Measurements from ENCODE around the gene UBE2I.
"Not testable (repeated sequence)": the region's sequence is repeated elsewhere in the genome, so short reads cannot be mapped to it uniquely, and the experiment has no call there.

UBE2I gene

GRCh38 chr16:1290063-1290501 lies 19.4 kb upstream of the UBE2I start:
- peak in 1 of 2 experiments; percentile 52 for DNase-seq (ENCODE audit: low read depth in 1 of 2, low spot score in 1 of 2)
- Histone ChIP-seq H3K27ac (replicated peaks) (no peak overlapping the region), H3K4me3 (replicated peaks; ENCODE audit: insufficient read depth, low read length) (no peak overlapping the region), H3K27me3 (ENCODE audit: insufficient read depth, poor library complexity, severe bottlenecking) (peaks cover 38% of the 10 kb centered on the region)
- TF ChIP-seq CTCF (IDR thresholded peaks at IDR 0.05; ENCODE audit: insufficient read depth, low read length) (no peak), SPI1 (IDR thresholded peaks at IDR 0.05; ENCODE audit: borderline replicate concordance, low read depth) (no peak), GABPA (IDR thresholded peaks at IDR 0.05; ENCODE audit: low read depth) (no peak), POLR2AphosphoS5 (IDR thresholded peaks at IDR 0.05; ENCODE audit: low read depth) (no peak)

- H3K4me3 ChIP-seq (replicated peaks; ENCODE audit: insufficient read depth, low read length) = no peak overlapping the region
- DNase-seq (ENCODE audit: low read depth in 1 of 2, low spot score in 1 of 2) = no peak
- H3K27me3 ChIP-seq (ENCODE audit: insufficient read depth, poor library complexity, severe bottlenecking) = peaks cover 34% of the 10 kb centered on the region
- TF ChIP-seq GABPA (IDR thresholded peaks at IDR 0.05; ENCODE audit: low read depth) (no peak), SPI1 (IDR thresholded peaks at IDR 0.05; ENCODE audit: borderline replicate concordance, low read depth) (no peak), POLR2AphosphoS5 (IDR thresholded peaks at IDR 0.05; ENCODE audit: low read depth) (no peak), REST (IDR thresholded peaks at IDR 0.05; ENCODE audit: insufficient replicate concordance, low read depth) (no peak), CTCF (IDR thresholded peaks at IDR 0.05; ENCODE audit: insufficient read depth, low read length) (no peak)
- H3K27ac ChIP-seq (replicated peaks) = no peak overlapping the region
These were observed 18.4 kb upstream of the UBE2I start for GRCh38 chr16:1290860-1291575.

DNA sequence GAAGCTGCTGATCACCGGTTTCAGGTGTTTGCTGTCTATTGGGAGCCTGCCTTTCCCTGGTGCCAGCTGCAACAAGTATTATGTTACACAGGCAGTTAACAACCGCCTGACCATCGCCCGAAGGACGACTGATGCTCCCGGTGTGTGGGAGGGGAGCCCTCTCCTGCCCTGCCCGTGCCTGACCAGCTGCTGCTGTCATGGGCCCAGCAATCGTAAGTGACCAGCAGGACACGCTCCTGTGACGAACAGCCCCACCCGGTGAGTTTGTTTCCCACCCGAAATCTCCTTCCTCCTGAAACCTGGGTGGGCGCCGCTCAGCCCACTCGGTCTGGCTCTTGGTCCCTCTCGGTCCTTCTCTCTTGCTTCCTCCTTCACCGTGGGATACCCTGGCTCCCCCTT lies 17.9 kb upstream of the UBE2I start:
- H3K27me3 ChIP-seq (ENCODE audit: insufficient read depth, poor library complexity, severe bottlenecking) = peaks cover 29% of the 10 kb centered on the region
- no peak for DNase-seq (ENCODE audit: low read depth in 1 of 2, low spot score in 1 of 2)
- no peak overlapping the region for H3K27ac ChIP-seq (replicated peaks)
- no peak overlapping the region for H3K4me3 ChIP-seq (replicated peaks; ENCODE audit: insufficient read depth, low read length)
- TF ChIP-seq REST (IDR thresholded peaks at IDR 0.05; ENCODE audit: insufficient replicate concordance, low read depth) = no peak
- no peak for TF ChIP-seq CTCF (IDR thresholded peaks at IDR 0.05; ENCODE audit: insufficient read depth, low read length)
- no peak for TF ChIP-seq SPI1 (IDR thresholded peaks at IDR 0.05; ENCODE audit: borderline replicate concordance, low read depth)
- TF ChIP-seq GABPA (IDR thresholded peaks at IDR 0.05; ENCODE audit: low read depth) = no peak
- TF ChIP-seq POLR2AphosphoS5 (IDR thresholded peaks at IDR 0.05; ENCODE audit: low read depth) = no peak

GRCh38 chr16:1292208-1292607 lies 17.2 kb upstream of the UBE2I start:
- not testable (repeated sequence) for DNase-seq (ENCODE audit: low read depth in 1 of 2, low spot score in 1 of 2); H3K4me3 ChIP-seq (replicated peaks; ENCODE audit: insufficient read depth, low read length); H3K27ac ChIP-seq (replicated peaks)
- H3K27me3 ChIP-seq (ENCODE audit: insufficient read depth, poor library complexity, severe bottlenecking) = peaks cover 26% of the 10 kb centered on the region

DNA sequence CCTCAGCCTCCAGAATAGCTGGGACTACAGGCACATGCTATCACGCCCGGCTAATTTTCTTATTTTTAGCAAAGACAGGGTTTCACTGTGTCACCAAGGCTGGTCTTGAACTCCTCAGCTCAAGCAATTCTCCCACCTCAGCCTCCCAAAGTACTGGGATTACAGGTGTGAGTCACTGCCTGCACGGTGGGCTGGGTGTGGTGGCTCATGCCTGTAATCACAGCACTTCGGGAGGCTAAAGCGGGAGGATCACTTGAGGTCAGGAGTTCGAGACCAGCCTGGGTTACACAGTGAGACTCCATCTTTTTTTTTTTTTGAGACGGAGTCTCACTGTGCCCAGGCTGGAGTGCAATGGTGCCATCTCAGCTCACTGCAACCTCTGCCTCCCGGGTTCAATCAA lies 16.6 kb upstream of the UBE2I start:
- DNase-seq (ENCODE audit: low read depth in 1 of 2, low spot score in 1 of 2); H3K4me3 ChIP-seq (replicated peaks; ENCODE audit: insufficient read depth, low read length); H3K27ac ChIP-seq (replicated peaks): not testable (repeated sequence)
- peaks cover 23% of the 10 kb centered on the region for H3K27me3 ChIP-seq (ENCODE audit: insufficient read depth, poor library complexity, severe bottlenecking)
